GM19035 (cell line): Measurements from ENCODE around the gene POU3F1.

ENCODE experiments used
- ATAC-seq: cut with Tn5 transposase; IDR thresholded peaks from one replicate; pipeline ENCODE4 v1.9.1; 2021; ENCODE audit not compliant: unreplicated experiment

Gene POU3F1

DNA sequence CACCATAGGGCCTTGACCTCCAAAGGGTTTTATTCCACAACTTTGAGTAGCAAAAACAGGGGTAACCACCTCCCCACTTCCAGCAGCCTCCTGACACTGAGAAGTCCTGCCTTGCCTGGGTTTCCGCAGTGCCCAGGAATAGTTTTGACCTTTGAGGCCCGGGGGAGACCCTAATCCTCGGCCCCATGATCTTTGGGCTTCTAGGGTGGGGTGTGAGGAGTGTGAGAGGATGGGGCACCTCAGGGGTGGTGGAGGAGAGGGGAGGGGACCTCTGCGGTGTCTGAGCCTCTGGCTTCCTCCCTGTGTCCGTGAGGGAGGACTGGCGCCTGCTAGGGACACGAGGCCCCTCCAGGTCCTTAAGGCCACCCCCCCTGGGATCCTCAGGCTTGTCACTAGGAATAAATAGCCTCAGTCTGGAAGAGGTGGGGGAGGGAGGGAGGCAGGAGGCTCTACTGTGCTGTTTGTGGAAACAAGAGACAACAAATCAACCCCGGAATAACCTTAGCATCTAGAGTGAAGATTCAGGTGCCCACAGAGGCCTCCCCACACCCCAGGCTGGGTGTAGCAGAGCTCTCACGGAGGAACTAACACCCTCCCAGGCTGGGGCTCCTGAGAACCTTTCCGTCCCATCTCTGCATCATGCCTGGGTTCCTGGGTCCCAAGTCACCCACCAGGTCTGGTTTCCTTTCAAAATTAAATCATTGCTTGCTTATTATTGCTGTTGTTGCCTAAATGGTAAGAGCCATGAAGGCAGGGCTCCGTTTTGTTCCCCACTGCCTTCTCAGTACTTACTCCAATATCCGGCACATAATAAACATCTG is 40.4 kb downstream of the POU3F1 start:
- no peak for ATAC-seq

DNA sequence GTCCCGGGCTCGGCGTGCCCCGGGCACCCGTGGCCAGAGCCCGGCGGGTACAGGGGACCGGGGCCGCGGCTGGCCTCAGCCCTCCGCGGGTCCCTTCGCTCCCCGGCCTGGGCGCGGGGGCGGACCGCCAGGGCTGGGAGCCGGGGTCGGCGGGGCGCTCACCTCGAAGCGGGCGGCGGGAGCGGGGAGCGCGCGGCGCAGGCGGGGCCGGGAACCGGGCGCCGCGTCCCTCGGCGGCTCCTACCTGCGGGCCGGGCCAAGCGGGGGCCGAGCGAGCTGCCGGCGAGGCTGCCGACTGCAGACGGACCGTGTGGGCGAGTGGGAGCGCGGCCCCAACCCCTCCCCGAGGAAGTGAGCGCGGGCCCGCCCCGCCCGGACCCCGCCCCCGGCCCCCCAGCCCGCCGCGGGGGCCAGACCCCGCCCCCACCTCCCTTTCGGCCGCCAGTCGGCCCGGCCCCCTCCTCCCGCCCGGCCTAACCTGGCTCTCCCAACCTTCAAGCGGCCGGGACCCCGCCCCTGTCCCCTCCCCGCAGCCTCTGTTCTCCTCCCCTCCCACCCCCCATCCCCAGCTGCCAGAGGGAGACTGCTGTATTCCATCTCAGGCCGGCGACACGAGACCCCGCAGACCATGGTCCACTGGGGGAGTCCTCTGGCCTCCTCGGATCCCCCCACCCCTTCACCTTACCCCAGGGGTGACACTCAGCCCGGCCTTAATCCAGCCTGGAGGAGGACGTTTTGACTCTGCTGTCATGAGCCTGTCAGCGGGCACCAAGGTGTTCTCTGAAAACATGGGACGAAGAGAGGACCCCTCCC is 41.2 kb downstream of the POU3F1 start, which contains the start of gene FHL3:
TSS of gene FHL3 (minus strand) at position 320 of the 813 bp plus-strand sequence. CDS start 6,102 bp downstream, outside the sequence.
- no peak for ATAC-seq

DNA sequence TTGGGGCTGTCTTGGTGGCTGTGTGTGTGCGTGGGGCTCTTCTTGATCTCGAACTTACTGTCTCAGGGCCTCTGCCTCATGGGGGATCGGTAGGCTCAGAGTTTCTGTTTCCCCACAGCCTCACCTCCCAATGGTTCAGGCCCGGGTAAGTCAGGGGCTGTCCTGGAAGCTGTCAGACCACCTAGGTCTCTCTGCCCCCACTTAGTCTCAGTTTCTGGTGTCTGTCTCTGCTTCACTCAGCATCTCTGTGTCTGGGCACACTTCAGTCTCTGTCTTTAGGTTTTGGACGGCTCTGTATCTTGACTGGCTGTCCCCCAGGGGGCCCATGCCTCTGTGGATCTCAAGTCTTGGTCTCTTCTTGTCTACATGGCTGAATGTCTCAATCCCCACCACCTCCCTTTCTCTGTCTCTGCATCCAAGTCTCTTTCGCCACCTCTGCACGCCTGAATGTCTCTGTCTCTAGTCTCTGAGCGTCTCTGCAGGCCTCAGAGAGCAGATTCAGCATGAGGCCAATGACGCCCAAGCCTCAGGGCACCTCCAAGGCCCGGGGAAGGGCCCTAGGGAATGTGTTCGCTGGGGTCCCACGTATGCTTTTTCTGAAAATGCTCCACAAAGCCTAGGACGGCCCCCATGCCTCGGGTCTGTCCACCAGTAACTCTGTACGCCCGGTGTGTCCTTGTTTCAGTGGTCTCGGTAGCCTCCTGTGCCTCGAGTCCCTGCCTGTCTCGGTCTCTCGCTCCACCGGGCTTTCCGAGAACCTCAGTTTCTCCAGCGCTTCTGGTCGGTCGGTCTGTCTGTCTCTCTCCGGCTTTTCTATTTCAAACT is 42.1 kb downstream of the POU3F1 start:
- no peak for ATAC-seq

DNA sequence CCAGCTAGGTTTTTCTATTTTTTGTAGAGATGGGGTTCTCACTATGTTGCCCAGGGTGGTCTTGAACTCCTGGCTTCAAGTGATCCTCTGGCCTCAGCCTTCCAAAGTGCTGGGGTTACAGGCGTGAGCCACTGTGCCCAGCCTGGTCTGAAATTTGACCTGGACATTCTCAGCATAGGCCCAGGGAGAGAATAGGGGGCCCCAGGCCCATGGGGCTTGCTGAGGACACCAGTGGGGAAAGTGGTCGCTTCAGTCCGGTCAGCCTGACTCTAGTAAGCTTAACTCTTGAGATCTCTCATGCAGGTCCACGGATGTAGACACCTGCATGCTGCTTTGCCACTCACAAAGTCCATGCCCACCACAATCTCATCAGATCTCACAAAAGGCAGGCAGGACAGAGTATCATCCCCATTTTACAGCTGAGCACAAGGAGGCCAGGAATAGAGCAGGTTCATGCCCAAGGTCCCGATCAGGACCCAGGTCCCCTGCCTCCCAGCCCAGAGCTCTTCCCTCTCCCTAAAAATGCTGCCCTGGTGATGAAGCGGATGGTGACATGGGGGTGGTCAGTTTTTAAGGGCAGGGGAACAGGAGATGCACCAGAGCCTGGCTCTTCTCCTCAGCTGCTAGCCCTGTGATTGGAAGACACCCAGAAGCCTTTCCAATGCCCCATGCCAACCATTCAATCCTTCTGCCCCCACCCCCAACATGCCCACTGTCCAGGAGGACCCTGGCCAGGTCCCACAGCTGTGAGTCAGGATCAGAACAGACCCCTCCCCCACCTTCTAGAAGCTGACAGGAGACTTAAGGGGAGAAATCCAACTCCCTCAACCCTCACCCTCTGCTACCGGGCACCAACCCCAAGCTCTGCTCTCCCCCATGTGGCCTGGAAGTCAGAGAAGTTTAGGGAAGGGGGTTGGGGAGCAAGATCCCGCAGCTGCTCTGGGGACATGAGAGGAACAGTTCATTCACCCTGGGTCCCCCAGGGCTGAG is 43.0 kb downstream of the POU3F1 start:
- ATAC-seq: no peak

DNA sequence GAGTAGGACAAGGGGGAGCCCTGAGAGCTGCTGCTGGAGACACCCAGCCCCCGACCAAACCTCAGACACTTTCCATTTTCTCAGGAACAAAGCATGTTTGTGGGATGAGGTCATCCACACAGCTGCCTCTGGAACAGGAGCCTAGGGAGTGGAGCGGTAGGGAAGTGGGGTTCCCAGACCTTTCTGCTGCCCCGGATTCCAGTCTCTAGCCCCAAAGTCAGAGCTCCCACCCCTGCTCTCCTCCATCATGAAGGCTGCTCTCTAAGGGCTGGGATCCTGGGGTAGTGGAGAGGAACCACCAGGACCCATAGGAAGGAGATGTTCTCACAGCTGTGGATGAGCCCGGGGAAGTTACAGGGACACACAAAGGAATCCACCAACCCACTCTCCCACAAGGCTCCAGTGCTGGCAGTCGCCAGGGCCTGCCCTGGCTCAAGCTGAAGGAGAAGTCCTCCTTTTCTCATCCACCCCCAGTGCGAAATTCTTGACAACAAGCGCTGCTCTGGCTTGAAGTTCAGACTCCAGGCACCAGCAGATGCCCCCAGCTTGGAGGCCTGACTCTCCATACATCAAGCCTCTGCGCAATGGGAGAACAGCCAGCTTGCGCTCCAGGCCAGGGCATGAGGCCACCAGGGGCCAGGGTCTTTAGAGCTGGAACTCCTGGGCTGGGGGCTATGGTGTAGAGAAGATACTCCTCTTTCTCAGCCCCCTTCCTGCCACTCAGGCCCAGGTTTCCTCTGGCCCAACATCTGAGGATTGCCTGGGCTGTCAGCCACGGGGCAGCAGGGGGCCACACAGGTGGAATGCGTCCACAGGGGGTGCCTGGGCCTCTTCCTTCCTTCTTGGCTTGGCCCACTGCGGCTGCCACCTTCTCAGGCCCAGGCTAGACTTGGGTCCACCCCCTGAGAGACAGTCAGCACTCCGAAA is 45.8 kb downstream of the POU3F1 start:
- no peak for ATAC-seq

DNA sequence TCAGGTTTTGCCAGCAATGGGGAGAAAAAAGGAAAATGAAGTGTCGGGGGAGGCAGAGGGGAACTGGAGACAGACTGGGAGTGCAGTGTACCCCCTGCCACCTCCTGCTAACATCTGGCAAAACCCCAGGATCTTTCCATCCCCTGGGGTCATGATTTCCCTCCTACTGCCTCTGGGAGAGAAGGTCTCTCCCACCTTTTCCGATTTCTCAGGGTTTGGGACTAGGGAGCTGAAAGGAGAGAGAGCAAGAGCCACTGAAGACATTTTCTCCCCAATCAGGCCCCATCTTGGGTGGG is 46.4 kb downstream of the POU3F1 start:
- ATAC-seq: no peak

DNA sequence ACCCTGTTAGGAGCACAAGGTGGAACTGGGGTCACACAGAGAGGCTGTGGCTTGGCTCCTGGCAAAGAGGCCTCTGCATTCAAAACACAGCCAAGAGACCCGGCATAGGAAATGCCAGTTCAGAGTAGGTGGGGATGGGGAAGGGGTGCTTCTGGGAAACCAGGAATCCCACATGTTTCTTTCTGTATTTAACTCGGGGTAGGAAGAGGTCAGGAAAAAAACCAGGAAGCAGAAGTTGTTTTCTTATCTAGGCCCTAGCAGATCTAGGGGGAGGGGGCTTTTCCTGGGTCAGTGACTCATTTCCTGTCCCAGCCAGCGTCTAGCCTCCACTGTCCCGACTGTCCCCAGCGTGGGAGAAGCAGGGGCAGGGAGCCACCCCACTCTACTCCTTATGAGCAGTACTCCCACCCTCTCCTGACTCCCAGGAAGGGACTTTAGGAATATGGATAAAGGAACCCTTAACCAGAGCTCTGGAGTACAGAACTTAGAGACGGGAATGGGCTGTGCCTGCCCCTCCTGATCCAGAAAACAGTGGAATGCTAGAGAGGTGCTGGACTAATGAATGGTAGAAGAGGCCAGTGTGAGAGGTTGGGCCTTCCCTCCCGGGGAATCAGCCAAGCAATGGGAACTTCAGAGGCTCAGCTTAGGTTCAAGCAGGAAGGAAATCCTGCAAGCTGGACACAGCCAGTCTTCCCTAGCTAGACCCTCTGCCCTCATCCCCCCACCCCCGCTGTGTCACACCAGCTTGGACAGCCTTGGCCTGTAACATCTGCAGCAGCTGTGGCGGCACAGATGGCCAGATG is 47.0 kb downstream of the POU3F1 start:
- ATAC-seq: no peak

DNA sequence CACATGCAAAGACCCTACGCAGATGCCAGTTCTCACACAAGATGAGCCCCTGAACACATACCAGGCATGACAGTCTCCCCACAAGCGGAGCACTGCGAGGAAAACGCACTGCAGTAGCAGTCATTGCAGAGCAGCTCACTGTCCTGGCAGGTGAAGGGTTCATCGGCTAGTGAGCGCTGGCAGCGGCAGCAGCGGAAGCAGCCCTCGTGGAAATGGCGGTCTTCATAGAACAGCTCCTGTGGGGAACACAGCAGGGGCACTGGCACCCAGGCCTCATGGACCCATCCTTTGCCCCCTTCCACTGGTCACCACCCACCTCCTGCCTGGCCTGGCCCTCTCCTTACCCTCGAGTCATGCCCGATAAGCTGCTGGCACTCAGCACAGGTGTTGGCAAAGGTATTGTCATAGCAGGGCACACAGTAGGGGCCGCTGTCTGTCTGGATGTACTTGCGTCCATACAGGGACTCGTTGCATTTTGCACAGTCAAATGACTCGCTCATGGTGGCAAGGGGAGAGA is 47.6 kb downstream of the POU3F1 start:
- ATAC-seq: no peak

DNA sequence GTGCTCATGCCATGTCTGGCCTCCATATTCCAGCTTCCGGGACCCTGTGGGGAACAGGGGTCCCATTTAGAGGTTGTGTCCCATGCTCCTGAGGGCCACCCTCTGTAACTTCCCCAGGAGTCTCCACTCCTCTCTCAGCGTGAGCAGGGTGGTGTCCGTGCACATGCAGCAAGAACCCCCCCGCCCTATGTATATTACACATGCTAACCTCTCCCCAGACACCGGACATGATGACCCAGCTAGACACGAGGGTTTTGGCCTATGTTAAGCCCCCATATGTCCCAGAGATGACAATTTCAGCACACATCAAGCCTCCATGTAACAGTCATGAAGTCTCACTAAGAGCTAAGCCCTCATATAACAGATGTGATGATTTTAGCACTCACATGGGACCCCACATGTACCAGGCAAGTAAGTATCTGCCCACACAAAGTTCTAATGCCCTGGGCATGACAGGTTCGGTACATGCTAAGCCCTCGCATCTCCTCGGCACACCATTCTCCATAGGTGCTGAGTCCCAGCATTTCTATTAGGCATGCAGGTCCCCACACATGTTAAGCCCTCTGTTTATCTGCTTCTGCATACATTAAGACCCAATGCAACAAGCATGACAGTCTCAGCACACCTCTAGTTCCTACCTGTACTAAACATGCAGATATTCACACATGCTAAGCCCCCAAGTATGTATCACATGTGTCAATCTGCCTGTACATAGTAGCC is 48.3 kb downstream of the POU3F1 start:
- ATAC-seq: no peak

DNA sequence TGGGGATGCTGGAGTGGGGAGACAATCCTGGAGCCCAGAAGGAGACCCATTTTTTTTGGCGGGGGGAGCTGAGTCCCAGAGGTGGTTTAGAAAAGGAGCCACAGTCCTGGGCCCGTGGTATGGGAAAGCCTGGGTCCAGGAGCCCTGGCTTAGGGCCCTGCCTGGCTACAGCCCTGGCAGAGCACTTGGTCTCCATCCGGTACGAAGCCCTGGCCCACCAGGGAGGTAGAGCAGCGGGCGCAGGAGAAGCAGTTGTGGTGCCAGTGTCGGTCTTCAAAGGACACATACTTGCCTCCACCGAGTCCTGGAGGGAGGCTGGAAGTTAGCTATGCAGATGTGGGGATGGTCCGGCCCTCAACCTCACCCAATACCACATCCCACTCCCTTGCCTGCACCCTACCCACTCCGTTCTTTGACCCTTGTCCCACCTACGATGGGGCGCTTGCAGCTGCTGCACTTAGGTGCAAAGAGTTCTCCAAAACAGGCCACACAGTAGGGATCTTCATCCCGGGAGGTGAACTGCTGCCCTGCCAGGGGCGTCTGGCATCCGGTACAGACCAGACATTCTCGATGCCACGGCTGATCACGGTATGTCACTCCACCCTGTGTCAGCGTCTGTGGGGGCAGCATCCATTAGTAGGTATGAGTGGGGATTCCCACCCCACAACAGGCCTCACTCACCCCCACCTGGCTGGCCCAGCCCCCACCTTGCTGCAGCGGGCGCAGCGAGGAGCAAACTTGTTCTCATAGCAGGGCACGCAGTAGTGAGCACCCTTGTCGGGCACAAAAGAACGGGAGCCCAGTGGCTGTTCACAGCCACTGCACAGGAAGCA is 49.1 kb downstream of the POU3F1 start:
- no peak for ATAC-seq

DNA sequence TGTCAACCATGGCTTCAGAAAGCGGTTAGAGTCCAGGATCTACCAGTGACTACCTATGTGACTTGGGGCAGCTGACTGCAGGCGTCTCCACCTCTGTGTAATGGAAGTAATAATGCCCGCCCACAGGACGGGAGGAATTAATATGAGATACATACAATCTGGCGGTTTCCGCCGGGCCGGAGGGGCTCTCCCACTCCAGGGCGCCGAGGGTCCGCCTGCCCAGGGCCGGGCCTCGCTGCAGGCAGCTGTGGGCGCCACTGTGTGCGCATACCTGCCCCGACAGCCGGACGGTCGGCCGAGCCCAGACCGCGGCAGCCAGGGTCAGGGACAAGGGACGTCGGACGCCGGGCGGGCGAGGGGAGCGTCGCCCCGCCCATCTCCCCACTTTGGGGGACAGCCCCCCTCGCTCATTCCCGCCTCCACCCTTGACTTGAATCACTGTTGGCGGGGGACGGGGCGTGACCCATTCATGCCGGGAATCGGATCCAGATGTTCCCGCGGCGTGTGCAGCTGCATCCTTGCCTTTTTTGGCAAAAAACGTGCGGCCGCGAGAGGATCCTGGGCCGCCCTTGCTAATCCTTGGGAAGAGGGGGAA is 50.7 kb downstream of the POU3F1 start:
- no peak for ATAC-seq

DNA sequence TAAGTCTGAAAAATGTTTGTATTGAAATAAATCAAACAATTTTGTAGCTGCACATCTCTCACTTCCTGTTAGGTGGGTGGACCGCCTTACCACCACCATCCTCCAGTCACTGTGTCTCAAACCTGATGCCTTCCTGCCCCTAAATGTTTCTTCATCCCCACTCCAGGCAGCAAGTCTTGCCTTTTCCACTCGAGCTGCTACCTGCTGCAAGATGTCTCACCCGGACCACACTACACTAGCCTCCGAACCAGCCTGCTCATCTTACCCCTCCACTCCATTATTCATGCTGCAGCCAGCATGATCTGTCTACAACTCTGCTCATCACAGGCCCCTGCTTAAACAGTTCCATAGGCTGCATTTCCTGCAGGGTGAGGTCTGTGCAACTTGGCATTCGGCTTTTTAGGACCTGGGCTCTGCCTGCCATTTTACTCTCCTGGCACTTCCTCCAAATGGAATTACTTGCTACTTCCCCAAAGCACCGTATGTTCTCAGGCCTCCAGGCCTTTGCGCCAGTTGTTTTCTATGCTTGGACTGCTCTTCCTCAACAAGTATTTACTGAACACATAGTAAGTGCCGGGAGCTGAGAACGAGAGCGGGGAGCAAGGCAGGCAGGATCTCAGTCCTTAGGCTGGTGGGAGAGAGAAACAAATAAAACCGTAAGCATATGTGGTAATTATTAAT is 51.6 kb downstream of the POU3F1 start:
- no peak for ATAC-seq
